Measurements from ENCODE around the gene RPSA. TPM values are rescaled to one million over a fixed set of nuclear protein-coding genes. Genes with fewer than 3 reads are reported as not detected.
A peak's percentile ranks its signal among the peaks of the same experiment; 100 is the strongest.
"Not testable (repeated sequence)": the region's sequence is repeated elsewhere in the genome, so short reads cannot be mapped to it uniquely, and the experiment has no call there.

The RPSA gene
- total and polyA plus RNA-seq, 4 donors = 641 to 1,348 (median 1,169) TPM

DNA sequence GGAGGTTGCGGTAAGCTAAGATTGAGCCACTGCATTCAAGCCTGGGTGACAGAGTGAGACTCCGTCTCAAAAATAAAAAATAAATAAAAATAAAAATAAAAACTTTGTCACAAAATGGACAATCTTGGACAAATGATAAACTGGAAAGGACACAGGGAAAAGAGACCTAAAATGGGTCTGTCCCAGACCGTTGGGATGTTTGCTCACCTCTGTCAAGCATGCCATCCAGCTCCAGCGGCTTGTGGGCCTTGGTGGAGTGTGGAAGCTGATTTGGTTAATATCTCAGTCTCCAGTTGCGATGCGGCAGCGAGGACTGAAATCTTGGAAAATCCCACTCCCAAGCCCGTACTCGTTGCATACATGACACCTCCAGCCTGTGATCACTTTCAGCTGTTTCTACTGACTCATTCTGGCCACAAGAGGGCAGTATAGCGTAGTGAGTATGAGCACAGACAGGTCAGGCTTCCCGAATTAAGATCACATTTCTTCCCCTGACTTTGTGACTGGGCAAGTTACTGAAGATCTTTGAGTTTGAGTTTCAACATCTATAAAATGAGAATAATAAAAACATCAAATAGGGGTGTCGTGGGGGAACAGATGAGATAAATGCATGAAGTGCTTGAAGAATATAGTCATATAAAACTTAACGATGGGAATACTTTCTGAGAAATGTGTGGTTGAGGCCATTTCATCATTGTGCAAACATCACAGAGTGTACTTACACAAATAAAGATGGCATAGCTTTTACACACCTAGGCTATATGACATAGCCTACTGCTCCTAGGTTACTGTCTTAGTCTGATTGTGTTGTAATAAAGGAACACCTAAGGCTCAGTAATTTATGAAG lies 41.3 kb downstream of the RPSA start:
- WGBS (ENCODE audit: insufficient coverage) = 100% methylated on average over 1 of the region's 13 CpGs
- no peaks in the 10 kb centered on the region for H3K9me3 ChIP-seq (ENCODE audit: control insufficient read depth, insufficient read depth, low read length)
- H3K4me3 ChIP-seq (ENCODE audit: low read depth, low read length) = no peak overlapping the region
- DNase-seq (ENCODE audit: low read depth in 4 of 6, low spot score in 6 of 6) = peak; percentile 70 to 97 (median 80)
- peaks cover 3% of the 10 kb centered on the region for H3K4me1 ChIP-seq (ENCODE audit: control insufficient read depth, insufficient read depth, low read length)
- H3K27me3 ChIP-seq (ENCODE audit: control insufficient read depth, insufficient read depth, low read length) = no peaks in the 10 kb centered on the region
- no peak overlapping the region for H3K27ac ChIP-seq (ENCODE audit: low read depth, low read length)
- no peaks in the 10 kb centered on the region for H3K36me3 ChIP-seq (ENCODE audit: control insufficient read depth, insufficient read depth, low read length)

GRCh38 chr3:39448506-39449233 lies 42.1 kb downstream of the RPSA start:
- WGBS (ENCODE audit: insufficient coverage) = 76% methylated on average over 4 of the region's 10 CpGs

DNA sequence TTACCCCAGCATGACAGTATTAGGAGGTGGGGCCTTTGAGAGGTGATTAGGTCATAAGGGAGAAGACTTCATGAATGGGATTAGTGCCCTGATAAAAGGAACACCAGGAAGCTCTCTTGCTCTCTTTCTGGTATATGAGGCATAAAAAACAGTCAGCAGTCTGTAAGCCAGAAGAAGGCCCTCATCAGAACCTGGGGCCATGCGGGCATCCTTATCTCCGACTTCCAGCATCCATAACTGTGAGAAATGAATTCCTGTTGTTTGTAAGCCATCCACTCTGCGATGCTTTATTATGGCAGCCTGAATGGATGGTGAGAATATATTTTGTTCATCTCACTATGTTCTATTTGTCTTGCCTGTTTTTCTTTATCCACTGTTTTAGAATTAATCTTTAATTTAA lies 43.3 kb downstream of the RPSA start:
- Histone ChIP-seq H3K36me3 (ENCODE audit: control insufficient read depth, insufficient read depth, low read length) (no peaks in the 10 kb centered on the region), H3K4me3 (ENCODE audit: low read depth, low read length) (no peak overlapping the region), H3K27me3 (ENCODE audit: control insufficient read depth, insufficient read depth, low read length) (no peaks in the 10 kb centered on the region), H3K27ac (ENCODE audit: low read depth, low read length) (no peak overlapping the region), H3K4me1 (ENCODE audit: control insufficient read depth, insufficient read depth, low read length) (peaks cover 3% of the 10 kb centered on the region), H3K9me3 (ENCODE audit: control insufficient read depth, insufficient read depth, low read length) (no peaks in the 10 kb centered on the region)
- no CpG with 5 or more reads among the region's 3 CpGs for WGBS (ENCODE audit: insufficient coverage)
- DNase-seq (ENCODE audit: low read depth in 4 of 6, low spot score in 6 of 6) = no peak

More at GRCh38 chr3:39448506-39449233, 42.1 kb downstream of the RPSA start:
- Histone ChIP-seq H3K27ac (ENCODE audit: low read depth, low read length) (no peak overlapping the region), H3K4me1 (ENCODE audit: control insufficient read depth, insufficient read depth, low read length) (peaks cover 3% of the 10 kb centered on the region), H3K27me3 (ENCODE audit: control insufficient read depth, insufficient read depth, low read length) (no peaks in the 10 kb centered on the region), H3K36me3 (ENCODE audit: control insufficient read depth, insufficient read depth, low read length) (no peaks in the 10 kb centered on the region), H3K4me3 (ENCODE audit: low read depth, low read length) (no peak overlapping the region), H3K9me3 (ENCODE audit: control insufficient read depth, insufficient read depth, low read length) (no peaks in the 10 kb centered on the region)
- no peak for DNase-seq (ENCODE audit: low read depth in 4 of 6, low spot score in 6 of 6)

DNA sequence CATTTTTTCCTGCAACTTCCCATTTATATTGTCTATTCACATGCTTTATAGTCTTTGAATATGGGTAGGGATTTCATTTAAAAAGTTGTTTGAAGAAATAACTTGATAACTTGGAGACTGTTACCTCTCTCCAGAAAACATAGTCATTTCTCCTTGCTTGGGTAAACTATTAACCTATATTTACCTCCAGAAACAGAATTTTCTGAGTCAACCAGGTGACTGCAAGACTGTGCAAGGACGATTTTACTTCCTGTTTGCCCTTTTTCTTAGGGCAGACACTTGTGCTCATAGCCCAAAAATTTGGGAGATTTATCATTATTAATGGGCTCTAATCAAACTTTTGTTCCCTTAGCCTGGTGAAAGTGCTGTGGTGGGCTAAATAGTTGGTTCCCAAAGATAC lies 46.6 kb downstream of the RPSA start:
- DNase-seq (ENCODE audit: low read depth in 4 of 6, low spot score in 6 of 6) = no peak
- H3K4me1 ChIP-seq (ENCODE audit: control insufficient read depth, insufficient read depth, low read length) = no peaks in the 10 kb centered on the region
- H3K36me3 ChIP-seq (ENCODE audit: control insufficient read depth, insufficient read depth, low read length) = no peaks in the 10 kb centered on the region
- WGBS (ENCODE audit: insufficient coverage) = no CpG with 5 or more reads among the region's 1 CpG
- no peaks in the 10 kb centered on the region for H3K27me3 ChIP-seq (ENCODE audit: control insufficient read depth, insufficient read depth, low read length)
- no peak overlapping the region for H3K4me3 ChIP-seq (ENCODE audit: low read depth, low read length)
- H3K9me3 ChIP-seq (ENCODE audit: control insufficient read depth, insufficient read depth, low read length) = no peaks in the 10 kb centered on the region
- no peak overlapping the region for H3K27ac ChIP-seq (ENCODE audit: low read depth, low read length)

DNA sequence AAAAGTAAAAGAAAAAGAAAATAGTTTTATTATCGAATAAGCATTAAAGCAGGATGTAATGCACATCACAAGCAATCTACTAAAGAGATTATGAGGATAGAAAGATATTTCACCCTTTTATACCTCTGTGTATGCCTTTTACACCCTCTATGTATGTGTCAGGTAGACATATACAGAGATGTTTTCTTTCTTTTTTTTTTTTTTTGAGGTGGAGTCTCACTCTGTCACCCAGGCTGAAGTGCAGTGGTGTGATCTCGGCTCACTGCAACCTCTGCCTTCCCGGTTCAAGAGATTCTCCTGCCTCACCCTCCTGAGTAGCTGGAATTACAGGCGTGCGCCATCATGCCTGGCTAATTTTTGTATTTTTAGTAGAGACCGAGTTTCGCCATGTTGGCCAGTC lies 47.4 kb downstream of the RPSA start:
- H3K4me3 ChIP-seq (ENCODE audit: low read depth, low read length); H3K36me3 ChIP-seq (ENCODE audit: control insufficient read depth, insufficient read depth, low read length); H3K9me3 ChIP-seq (ENCODE audit: control insufficient read depth, insufficient read depth, low read length); H3K27me3 ChIP-seq (ENCODE audit: control insufficient read depth, insufficient read depth, low read length); H3K4me1 ChIP-seq (ENCODE audit: control insufficient read depth, insufficient read depth, low read length); DNase-seq (ENCODE audit: low read depth in 4 of 6, low spot score in 6 of 6); H3K27ac ChIP-seq (ENCODE audit: low read depth, low read length): not testable (repeated sequence)
- 92% methylated on average over 4 of the region's 7 CpGs for WGBS (ENCODE audit: insufficient coverage)

- no peaks in the 10 kb centered on the region for H3K27me3 ChIP-seq (ENCODE audit: control insufficient read depth, insufficient read depth, low read length)
- no CpG with 5 or more reads among the region's 3 CpGs for WGBS (ENCODE audit: insufficient coverage)
Observed at GRCh38 chr3:39454591-39455217, 48.2 kb downstream of the RPSA start.

GRCh38 chr3:39456159-39456558 lies 49.6 kb downstream of the RPSA start:
- Histone ChIP-seq H3K27me3 (ENCODE audit: control insufficient read depth, insufficient read depth, low read length) (no peaks in the 10 kb centered on the region), H3K9me3 (ENCODE audit: control insufficient read depth, insufficient read depth, low read length) (no peaks in the 10 kb centered on the region), H3K36me3 (ENCODE audit: control insufficient read depth, insufficient read depth, low read length) (no peaks in the 10 kb centered on the region), H3K27ac (ENCODE audit: low read depth, low read length) (no peak overlapping the region), H3K4me3 (ENCODE audit: low read depth, low read length) (no peak overlapping the region), H3K4me1 (ENCODE audit: control insufficient read depth, insufficient read depth, low read length) (no peaks in the 10 kb centered on the region)
- WGBS (ENCODE audit: insufficient coverage) = 95% methylated on average over 15 of the region's 20 CpGs
- no peak for DNase-seq (ENCODE audit: low read depth in 4 of 6, low spot score in 6 of 6)

More at GRCh38 chr3:39454591-39455217, 48.2 kb downstream of the RPSA start:
- Histone ChIP-seq H3K36me3 (ENCODE audit: control insufficient read depth, insufficient read depth, low read length) (no peaks in the 10 kb centered on the region), H3K4me3 (ENCODE audit: low read depth, low read length) (no peak overlapping the region), H3K27ac (ENCODE audit: low read depth, low read length) (no peak overlapping the region), H3K4me1 (ENCODE audit: control insufficient read depth, insufficient read depth, low read length) (no peaks in the 10 kb centered on the region), H3K9me3 (ENCODE audit: control insufficient read depth, insufficient read depth, low read length) (no peaks in the 10 kb centered on the region)
- DNase-seq (ENCODE audit: low read depth in 4 of 6, low spot score in 6 of 6) = no peak

DNA sequence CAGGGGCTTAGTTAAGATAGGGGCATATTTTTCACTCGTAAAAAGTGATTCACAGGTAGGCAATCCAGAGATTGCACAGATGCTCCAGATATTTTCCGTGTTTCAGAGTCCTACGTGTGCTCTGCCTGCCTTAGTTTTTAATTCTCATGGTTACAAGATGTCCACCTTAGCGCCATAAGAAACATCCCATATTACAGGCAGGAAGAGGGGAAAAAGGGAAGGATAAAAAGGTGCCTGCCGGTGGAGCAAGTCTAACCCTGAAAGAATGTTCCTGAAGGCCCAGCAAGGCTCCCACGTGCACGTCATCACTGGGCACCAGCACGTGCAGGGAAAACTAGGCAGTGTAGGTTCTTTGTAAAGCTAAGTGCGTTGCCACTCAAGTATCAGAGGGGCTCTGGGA lies 50.8 kb downstream of the RPSA start:
- 96% methylated on average over 8 of the region's 9 CpGs for WGBS (ENCODE audit: insufficient coverage)

DNA sequence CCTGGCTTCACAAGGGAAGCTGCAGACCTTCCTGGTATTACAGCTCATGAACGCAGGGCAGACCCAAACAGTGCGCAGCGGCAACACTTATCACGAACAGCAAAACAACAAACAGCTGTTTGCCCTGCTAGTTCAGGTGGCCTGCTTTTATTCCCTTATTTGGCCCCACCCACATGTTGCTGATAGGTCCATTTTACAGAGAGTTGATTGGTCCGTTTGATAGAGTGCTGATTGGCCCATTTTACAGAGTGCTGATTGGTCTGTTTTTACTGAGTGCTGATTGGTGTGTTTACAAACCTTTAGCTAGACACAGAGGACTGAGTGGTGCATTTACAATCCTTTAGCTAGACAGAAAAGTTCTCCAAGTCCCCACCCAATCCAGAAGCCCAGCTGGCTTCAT lies 52.1 kb downstream of the RPSA start:
- not testable (repeated sequence) for H3K4me1 ChIP-seq (ENCODE audit: control insufficient read depth, insufficient read depth, low read length); H3K9me3 ChIP-seq (ENCODE audit: control insufficient read depth, insufficient read depth, low read length); DNase-seq (ENCODE audit: low read depth in 4 of 6, low spot score in 6 of 6); H3K4me3 ChIP-seq (ENCODE audit: low read depth, low read length); H3K36me3 ChIP-seq (ENCODE audit: control insufficient read depth, insufficient read depth, low read length); H3K27ac ChIP-seq (ENCODE audit: low read depth, low read length); H3K27me3 ChIP-seq (ENCODE audit: control insufficient read depth, insufficient read depth, low read length)
- WGBS (ENCODE audit: insufficient coverage) = 86% methylated on average over 1 of the region's 5 CpGs

More for the DNA sequence above, 50.8 kb downstream of the RPSA start:
- no peak for DNase-seq (ENCODE audit: low read depth in 4 of 6, low spot score in 6 of 6)
- no peak overlapping the region for H3K4me3 ChIP-seq (ENCODE audit: low read depth, low read length)
- H3K36me3 ChIP-seq (ENCODE audit: control insufficient read depth, insufficient read depth, low read length) = no peaks in the 10 kb centered on the region
- H3K27me3 ChIP-seq (ENCODE audit: control insufficient read depth, insufficient read depth, low read length) = no peaks in the 10 kb centered on the region
- no peaks in the 10 kb centered on the region for H3K4me1 ChIP-seq (ENCODE audit: control insufficient read depth, insufficient read depth, low read length)
- no peak overlapping the region for H3K27ac ChIP-seq (ENCODE audit: low read depth, low read length)
- H3K9me3 ChIP-seq (ENCODE audit: control insufficient read depth, insufficient read depth, low read length) = no peaks in the 10 kb centered on the region
